Progenitor cell of endocrine pancreas (in vitro differentiated cells): ENCODE results near the gene ENO3. TPM values are rescaled to one million over a fixed set of nuclear protein-coding genes. Genes with fewer than 3 reads are reported as not detected.

Source experiments
- DNase-seq: peaks from one replicate; pipeline ENCODE4 v3.0.0; 2021; ENCODE audit warnings: low spot score; ENCODE audit not compliant: unreplicated experiment
- H3K27ac Mint-ChIP-seq: 2 replicates; pipeline ENCODE4 v1.8.0; 2021; ENCODE audit warnings: mild to moderate bottlenecking, moderate library complexity, mixed read lengths
- H3K27me3 Mint-ChIP-seq: 2 replicates; pipeline ENCODE4 v1.8.0; 2021; ENCODE audit warnings: mixed read lengths
- H3K36me3 Mint-ChIP-seq: 2 replicates; pipeline ENCODE4 v1.8.0; 2022; ENCODE audit warnings: mixed read lengths; ENCODE audit not compliant: insufficient read depth
- H3K4me1 Mint-ChIP-seq: 2 replicates; pipeline ENCODE4 v1.8.0; 2021; ENCODE audit warnings: low read depth, mixed read lengths
- H3K4me3 Mint-ChIP-seq: 2 replicates; pipeline ENCODE4 v1.8.0; 2021; ENCODE audit warnings: low read depth, mild to moderate bottlenecking, moderate library complexity, mixed read lengths
- H3K9me3 Mint-ChIP-seq: 2 replicates; pipeline ENCODE4 v1.8.0; 2021; ENCODE audit warnings: low read depth, mixed read lengths
- CTCF ChIP-seq: fragments of 200-600 bp; sonication (generic); IDR thresholded peaks from one replicate; pipeline ENCODE4 v1.5.0; 2021; ENCODE audit warnings: antibody characterized with exemption, mild to moderate bottlenecking; ENCODE audit not compliant: unreplicated experiment
- total RNA-seq: library from RNA; stranded (reverse); gene quantifications from 2 replicates; pipeline ENCODE4 v1.2.1, GENCODE V29; 2021

Gene ENO3
- total RNA-seq, 1 donor from 2014 or later, result 25.8 TPM

GRCh38 chr17:4969047-4969550 lies 18.2 kb downstream of the ENO3 start:
- DNase-seq, result no peak
- H3K4me1 Mint-ChIP-seq, result peaks cover 23% of the 10 kb centered on the region
- no peak for TF ChIP-seq CTCF
- H3K36me3 Mint-ChIP-seq, result peaks cover 17% of the 10 kb centered on the region
- no peak overlapping the region for H3K4me3 Mint-ChIP-seq
- no peak overlapping the region for H3K27ac Mint-ChIP-seq
- H3K27me3 Mint-ChIP-seq, result no peaks in the 10 kb centered on the region
- H3K9me3 Mint-ChIP-seq, result no peaks in the 10 kb centered on the region

- H3K4me1 Mint-ChIP-seq, result peaks cover 23% of the 10 kb centered on the region
- peaks cover 19% of the 10 kb centered on the region for H3K36me3 Mint-ChIP-seq
- H3K27ac Mint-ChIP-seq, result no peak overlapping the region
- H3K9me3 Mint-ChIP-seq, result no peaks in the 10 kb centered on the region
- no peak for DNase-seq
- no peaks in the 10 kb centered on the region for H3K27me3 Mint-ChIP-seq
- no peak for TF ChIP-seq CTCF
- no peak overlapping the region for H3K4me3 Mint-ChIP-seq
Observed at GRCh38 chr17:4969551-4970173, 18.7 kb downstream of the ENO3 start.

GRCh38 chr17:4970273-4970672 lies 19.4 kb downstream of the ENO3 start:
- H3K4me1 Mint-ChIP-seq, result peaks cover 23% of the 10 kb centered on the region

GRCh38 chr17:4971826-4972225 lies 20.9 kb downstream of the ENO3 start:
- H3K36me3 Mint-ChIP-seq, result peaks cover 20% of the 10 kb centered on the region
- H3K9me3 Mint-ChIP-seq, result no peaks in the 10 kb centered on the region
- H3K27me3 Mint-ChIP-seq, result peaks cover 7% of the 10 kb centered on the region
- DNase-seq, result no peak
- H3K4me3 Mint-ChIP-seq, result no peak overlapping the region
- TF ChIP-seq CTCF, result no peak
- no peak overlapping the region for H3K27ac Mint-ChIP-seq
- H3K4me1 Mint-ChIP-seq, result peaks cover 17% of the 10 kb centered on the region

More at GRCh38 chr17:4970273-4970672, 19.4 kb downstream of the ENO3 start:
- peaks cover 22% of the 10 kb centered on the region for H3K36me3 Mint-ChIP-seq
- no peak for TF ChIP-seq CTCF
- no peaks in the 10 kb centered on the region for H3K9me3 Mint-ChIP-seq
- peaks cover 4% of the 10 kb centered on the region for H3K27me3 Mint-ChIP-seq
- peak overlapping the region; percentile 54 for H3K4me3 Mint-ChIP-seq
- no peak for DNase-seq
- no peak overlapping the region for H3K27ac Mint-ChIP-seq

GRCh38 chr17:4972322-4972721 lies 21.4 kb downstream of the ENO3 start:
- H3K4me1 Mint-ChIP-seq, result peaks cover 17% of the 10 kb centered on the region
- H3K36me3 Mint-ChIP-seq, result peaks cover 21% of the 10 kb centered on the region
- no peaks in the 10 kb centered on the region for H3K9me3 Mint-ChIP-seq
- no peak overlapping the region for H3K27ac Mint-ChIP-seq
- peaks cover 7% of the 10 kb centered on the region for H3K27me3 Mint-ChIP-seq
- no peak for DNase-seq
- TF ChIP-seq CTCF, result no peak
- H3K4me3 Mint-ChIP-seq, result no peak overlapping the region
